ENCODE measurements around the gene SERINC3.

The SERINC3 gene

DNA sequence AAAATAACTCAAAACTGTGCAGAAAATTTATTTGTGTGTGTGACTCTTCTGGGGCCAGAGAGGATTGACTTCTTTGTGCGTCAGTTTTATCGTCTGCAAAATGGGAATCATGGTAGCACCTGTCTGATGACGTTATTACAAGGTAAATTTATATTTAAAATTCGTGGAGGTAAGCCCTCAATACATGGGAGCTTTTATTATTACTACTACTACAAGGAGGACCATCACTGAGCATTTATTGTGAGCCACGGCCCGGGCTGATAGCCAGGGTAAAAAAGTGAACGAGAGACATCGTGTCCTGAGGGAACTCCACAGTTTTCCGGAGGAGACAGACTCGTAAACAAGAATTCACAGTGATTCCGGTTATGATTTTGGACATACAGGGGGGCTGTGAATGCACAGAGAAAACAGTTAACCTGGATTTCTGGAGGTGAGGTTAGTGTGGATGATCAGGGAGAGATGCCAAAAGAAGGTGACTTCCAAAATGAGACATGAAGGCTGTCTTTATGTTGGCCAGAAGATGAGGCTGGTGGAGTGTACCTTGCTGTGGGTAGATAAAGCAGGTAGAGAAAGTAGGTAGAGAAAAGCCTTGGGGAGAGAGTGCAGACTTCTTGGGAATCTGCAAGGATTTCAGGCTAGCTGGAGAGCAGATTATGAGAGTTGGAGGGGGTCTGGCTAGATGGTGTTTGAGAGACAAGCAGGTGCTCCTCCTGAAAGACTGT, 10.6 kb upstream of the SERINC3 start:
- DNase-seq: no peak

- DNase-seq: no peak
Observed at GRCh38 chr20:44528309-44528708, 6.4 kb upstream of the SERINC3 start.

DNA sequence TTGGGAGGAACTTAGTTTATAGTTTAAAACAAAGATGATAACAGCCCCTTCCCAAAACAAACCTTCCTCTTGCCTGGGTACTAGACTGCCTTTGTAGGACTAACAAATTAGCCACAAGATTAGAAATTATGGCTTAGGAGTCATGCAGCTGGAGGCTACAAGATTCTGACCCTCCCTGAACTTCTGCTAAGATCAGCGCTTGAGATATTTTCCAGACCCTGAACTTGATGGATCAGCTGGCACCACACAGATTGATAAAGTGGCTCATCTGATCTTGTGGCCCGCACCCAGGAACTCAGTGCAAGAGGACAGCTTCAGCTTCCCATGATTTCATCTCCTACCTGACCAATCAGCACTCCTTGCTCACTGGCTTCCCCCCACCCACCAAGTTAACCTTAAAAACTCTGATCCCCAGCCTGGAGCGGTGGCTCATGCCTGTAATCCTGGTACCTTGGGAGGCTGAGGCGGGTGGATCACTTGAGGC, 5.9 kb upstream of the SERINC3 start:
- DNase-seq: no peak

DNA sequence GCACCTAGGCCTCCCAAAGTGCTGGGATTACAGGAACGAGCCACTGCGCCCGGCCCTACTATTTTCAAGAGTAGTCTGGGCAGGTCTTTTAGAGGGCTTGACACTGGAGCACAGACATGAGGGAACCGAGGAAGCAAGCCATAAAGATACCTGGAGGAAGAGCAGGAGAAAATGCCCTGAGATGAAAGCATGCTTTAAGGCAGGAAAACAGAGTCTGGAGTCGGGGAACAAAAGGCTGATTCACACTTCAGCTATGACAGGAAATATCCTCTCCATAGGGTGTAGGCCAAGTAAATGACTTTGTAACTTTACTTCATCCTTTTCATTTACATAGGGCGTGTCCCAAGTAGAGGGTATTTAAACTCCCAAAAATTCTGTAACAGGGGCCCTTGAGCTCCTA, 4.3 kb upstream of the SERINC3 start:
- DNase-seq: no peak

DNA sequence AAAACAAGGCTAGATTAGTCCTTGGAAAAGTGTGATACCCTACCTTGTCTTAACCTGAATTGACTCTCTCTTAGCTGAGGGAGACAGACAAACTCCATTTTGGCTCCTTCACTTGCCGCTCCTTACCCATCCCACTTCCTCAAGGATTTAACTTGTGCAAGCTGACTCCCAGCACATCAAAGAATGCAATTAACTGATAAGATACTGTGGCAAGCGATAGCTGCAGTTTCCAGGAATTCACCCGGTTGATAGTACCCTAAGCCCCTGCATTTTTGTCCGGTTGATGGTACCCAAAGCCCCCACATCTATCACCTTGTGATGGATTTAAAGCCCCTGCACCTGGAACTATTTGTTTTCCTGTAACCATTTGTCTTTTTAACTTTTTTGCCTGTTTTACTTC, 1.9 kb upstream of the SERINC3 start:
- DNase-seq: no peak

DNA sequence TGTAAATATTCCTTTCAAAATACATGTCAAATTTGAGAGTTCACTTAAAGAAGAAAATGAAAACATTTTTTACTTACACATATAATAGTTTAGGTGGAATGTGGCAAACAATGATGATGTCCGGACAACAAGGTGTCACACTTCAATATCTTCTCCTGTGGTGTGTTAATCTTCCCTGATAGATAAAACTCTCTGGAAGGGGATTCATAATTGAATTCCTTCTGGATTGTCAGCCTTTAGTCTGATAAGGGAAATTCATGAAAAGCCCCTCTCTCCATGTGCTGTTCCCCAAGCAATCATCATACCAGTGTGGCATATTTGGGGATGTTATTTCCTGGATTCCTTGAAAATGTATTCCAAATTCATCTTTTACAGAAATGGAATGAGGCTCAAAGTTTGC, 971 bp upstream of the SERINC3 start:
- no peak for DNase-seq

GRCh38 chr20:44520881-44521280, 989 bp downstream of the SERINC3 start:
- DNase-seq: no peak

- DNase-seq: no peak
Observed at GRCh38 chr20:44518248-44518647, 3.6 kb downstream of the SERINC3 start.

- DNase-seq: no peak
Observed at GRCh38 chr20:44517454-44517853, 4.4 kb downstream of the SERINC3 start.

DNA sequence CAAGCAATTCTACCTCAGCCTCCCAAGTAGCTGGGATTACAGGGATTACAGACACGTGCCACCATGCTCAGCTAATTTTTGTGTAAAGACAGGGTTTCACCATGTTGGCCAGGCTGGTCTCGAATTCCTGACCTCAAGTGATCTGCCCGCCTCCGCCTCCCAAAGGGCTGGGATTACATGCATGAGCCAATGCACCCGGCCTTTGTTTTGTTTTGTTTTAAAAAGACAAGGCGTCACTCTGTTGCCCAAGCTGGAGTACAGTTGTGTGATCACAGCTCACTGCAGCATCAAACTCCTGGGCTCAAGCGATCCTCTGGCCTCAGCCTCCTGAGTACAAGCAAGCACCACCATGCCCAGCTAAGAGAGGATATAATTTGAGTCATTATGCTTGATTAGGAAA, 5.4 kb downstream of the SERINC3 start:
- no peak for DNase-seq

- no peak for DNase-seq
Observed at GRCh38 chr20:44513871-44514270, 8.0 kb downstream of the SERINC3 start.

DNA sequence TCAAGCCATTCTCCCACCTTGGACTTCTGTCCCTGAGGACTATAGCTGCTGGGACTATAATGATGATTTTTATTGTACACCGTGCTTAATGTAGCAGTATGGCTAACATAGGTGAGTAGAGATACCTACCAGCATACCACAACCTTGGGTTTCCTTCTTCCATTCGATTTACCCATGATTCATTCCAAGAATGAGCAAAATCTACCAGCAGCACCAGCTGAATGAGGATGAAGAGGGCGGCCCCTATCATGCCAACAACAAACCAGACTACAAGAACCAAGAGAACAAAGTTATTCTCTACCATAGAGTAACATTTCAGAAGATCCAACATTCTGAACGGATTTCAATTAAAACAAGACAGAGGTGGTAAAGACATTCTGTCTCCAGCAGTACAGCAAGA, 12.1 kb downstream of the SERINC3 start:
- DNase-seq: no peak

DNA sequence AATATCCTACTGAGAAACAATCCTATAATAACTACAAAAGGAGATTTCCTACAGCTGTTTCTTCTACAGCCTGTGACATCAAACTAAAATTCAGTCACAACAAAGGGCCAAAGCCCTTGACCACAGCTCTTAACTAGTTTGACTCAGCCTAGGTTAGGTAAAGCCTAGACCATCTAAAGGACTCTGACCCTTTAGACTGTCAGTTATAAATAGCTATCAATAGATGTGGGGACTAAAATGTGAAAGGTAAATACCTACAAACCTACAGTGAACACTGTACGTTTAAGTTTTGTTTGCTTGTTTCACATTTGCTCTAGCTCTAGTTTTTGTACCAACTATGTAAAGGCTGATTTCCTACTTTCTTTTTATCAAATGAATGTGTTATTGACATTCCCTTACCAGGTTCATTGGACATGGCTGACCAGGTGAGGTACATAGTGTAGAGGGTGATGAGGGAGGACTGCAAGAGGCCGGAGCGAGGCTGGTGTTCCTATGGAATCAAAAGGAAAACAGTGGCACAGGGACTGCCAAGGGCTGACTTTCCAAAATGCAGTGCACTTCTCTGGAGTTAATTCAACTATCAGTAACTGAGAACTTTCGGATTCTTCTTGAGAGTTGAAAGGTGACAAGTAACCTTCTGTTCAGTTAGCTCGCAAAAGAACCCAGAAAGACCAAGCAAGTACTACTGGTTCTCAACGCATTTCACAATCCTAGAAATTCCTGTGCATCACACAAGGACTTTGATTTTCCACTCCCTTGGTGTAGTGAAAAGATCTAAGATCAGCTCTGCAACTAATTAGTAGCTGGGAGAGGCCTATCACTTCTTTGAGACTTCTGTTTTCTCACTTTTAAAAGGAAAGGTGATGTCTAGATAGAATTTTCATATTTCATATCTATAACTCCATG, 17.2 kb downstream of the SERINC3 start:
- DNase-seq: no peak

GRCh38 chr20:44502968-44503367, 18.9 kb downstream of the SERINC3 start:
- DNase-seq: no peak

- DNase-seq: no peak
Observed at GRCh38 chr20:44501448-44501847, 20.4 kb downstream of the SERINC3 start.

- DNase-seq: no peak
Observed at GRCh38 chr20:44500221-44500620, 21.6 kb downstream of the SERINC3 start.

DNA sequence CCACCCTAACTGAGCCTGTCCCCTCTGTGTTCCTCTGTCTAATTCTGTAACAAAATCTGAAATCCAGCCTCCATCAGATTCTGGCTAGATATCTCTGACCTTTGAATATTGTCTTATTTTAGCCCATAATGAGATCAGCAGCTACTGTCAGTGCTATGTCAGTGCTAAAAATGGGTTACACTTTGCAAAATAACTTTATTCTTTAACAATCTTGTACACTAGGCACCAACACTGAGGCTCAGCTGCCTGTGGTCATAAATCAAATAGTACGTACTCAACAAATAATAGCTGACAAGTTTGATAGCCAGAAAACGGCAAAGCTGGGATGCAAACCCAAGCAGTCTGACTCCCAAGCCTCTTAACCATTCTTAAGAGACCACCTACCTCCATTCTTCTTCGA, 24.1 kb downstream of the SERINC3 start:
- no peak for DNase-seq

DNA sequence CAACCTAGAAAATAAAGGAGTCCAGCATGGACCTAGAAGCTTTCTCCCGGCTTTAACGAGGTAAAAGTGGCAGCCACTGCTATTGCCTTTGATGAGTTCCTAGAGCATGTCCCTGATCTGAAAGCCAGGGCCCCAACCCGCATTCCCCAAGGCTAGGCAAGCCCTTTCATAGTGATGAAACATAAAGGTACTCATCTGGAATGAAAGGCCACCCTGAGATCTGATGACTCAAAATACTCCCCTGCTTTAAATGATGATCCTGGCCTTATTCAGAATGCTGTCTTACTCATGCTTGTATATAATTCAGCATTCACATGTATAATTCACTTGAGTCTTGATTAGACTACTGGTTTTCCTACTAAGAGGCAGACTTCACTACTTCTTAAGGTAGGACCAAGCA, 24.9 kb downstream of the SERINC3 start:
- DNase-seq: no peak

DNA sequence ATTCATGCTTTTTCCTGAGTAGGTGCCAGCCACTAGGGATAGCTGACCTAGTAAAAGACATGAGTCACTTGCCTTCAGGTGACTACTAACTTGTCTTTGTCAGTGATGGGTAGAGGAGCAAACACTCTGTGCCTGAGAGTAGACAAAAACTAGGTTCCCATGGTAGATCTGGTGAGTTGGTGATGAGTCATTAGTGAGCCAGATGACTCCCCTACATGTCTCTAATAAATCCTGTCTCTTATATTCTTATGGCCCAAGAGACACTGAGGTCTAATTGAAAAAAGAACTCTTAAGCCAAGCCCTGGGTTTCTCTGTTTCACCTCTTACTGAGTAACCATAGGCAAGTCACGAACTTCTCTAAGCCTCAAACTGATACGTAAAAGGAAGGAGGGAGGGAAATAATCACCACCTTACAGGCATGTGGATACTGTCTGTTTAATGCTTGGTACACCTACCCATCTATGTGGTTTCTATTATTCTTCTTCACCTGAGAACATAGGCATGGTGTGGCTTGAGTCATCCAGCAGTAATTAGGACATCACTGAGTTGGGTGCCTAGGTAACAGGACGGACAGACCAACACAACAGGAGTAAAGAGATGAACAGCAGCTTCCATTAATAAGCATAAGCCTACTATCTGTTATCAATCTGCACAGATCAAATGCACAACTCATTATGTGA, 25.9 kb downstream of the SERINC3 start:
- no peak for DNase-seq

GRCh38 chr20:44495257-44495656, 26.6 kb downstream of the SERINC3 start:
- no peak for DNase-seq

DNA sequence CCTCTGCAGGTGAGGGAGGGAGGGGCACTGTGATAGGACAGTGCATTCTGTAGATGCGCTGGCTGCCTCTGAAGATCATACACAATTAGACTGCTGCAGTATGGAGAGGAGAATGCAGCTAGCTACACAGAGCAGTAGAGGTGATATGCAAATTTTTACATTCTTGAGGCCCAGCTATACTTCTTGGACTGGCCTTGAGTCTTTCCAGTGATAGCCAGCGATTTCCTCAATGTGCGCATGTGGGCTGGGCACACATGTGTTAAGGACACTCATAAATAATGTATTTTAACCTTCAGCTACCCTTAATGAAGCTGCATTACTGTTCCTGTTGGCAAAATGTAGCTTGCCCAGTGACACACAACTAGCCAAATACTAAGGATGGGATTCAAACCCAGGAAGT, 27.2 kb downstream of the SERINC3 start:
- DNase-seq: no peak

- no peak for DNase-seq
Observed at GRCh38 chr20:44494266-44494665, 27.6 kb downstream of the SERINC3 start.

GRCh38 chr20:44491635-44492395, 30.1 kb downstream of the SERINC3 start:
- DNase-seq: no peak
